Stimulated activated naive CD8-positive, alpha-beta T cell treated with anti-CD3 and anti-CD28 coated beads, Interleukin-15, Interleukin-2, amounts not matched to agents 100 ng/mL and 50 ng/mL, for 24 hours (primary cell): ENCODE results near the gene PBRM1.
"Not testable (repeated sequence)": the region's sequence is repeated elsewhere in the genome, so short reads cannot be mapped to it uniquely, and the experiment has no call there.

Experiments used
- H3K27ac Mint-ChIP-seq: one replicate; pipeline ENCODE4 v1.8.0; 2021; ENCODE audit warnings: mild to moderate bottlenecking, mixed read lengths
- H3K27me3 Mint-ChIP-seq: one replicate; pipeline ENCODE4 v1.8.0; 2021; ENCODE audit warnings: mixed read lengths
- H3K36me3 Mint-ChIP-seq: one replicate; pipeline ENCODE4 v1.8.0; 2021; ENCODE audit warnings: low read depth, mixed read lengths
- H3K4me1 Mint-ChIP-seq: one replicate; pipeline ENCODE4 v1.8.0; 2021; ENCODE audit warnings: low read depth, mixed read lengths
- H3K4me3 Mint-ChIP-seq: one replicate; pipeline ENCODE4 v1.8.0; 2021; ENCODE audit warnings: mild to moderate bottlenecking, mixed read lengths
- H3K9me3 Mint-ChIP-seq: one replicate; pipeline ENCODE4 v1.8.0; 2021; ENCODE audit warnings: mixed read lengths

PBRM1 gene

GRCh38 chr3:52534281-52535183, 151.2 kb downstream of the PBRM1 start:
- Mint-ChIP-seq H3K27me3 (no peaks in the 10 kb centered on the region), H3K4me3 (peak overlapping the region; percentile 79), H3K27ac (peak overlapping the region; percentile 80), H3K36me3 (peaks cover 25% of the 10 kb centered on the region), H3K4me1 (peaks cover 44% of the 10 kb centered on the region), H3K9me3 (no peaks in the 10 kb centered on the region)

GRCh38 chr3:52533623-52534280, 152.0 kb downstream of the PBRM1 start, which contains the start of gene NT5DC2:
Gene NT5DC2, minus strand, starts transcription at chr3:52533857. Its CDS starts 120 bp downstream, at chr3:52533737.
- H3K27me3 Mint-ChIP-seq: no peaks in the 10 kb centered on the region
- peaks cover 36% of the 10 kb centered on the region for H3K4me1 Mint-ChIP-seq
- peaks cover 20% of the 10 kb centered on the region for H3K36me3 Mint-ChIP-seq
- peak within 1 kb of the TSS; percentile 80 for H3K27ac Mint-ChIP-seq
- no peaks in the 10 kb centered on the region for H3K9me3 Mint-ChIP-seq
- H3K4me3 Mint-ChIP-seq: peak within 1 kb of the TSS; percentile 87

- H3K9me3 Mint-ChIP-seq: no peaks in the 10 kb centered on the region
- H3K27ac Mint-ChIP-seq: peak overlapping the region; percentile 45
- peak overlapping the region; percentile 87 for H3K4me3 Mint-ChIP-seq
- H3K36me3 Mint-ChIP-seq: peaks cover 16% of the 10 kb centered on the region
- H3K27me3 Mint-ChIP-seq: no peaks in the 10 kb centered on the region
- peaks cover 29% of the 10 kb centered on the region for H3K4me1 Mint-ChIP-seq
Observed at GRCh38 chr3:52532838-52533622, 152.7 kb downstream of the PBRM1 start.

GRCh38 chr3:52532517-52532837, 153.2 kb downstream of the PBRM1 start:
- Mint-ChIP-seq H3K36me3 (peaks cover 13% of the 10 kb centered on the region), H3K27me3 (no peaks in the 10 kb centered on the region)

GRCh38 chr3:52531860-52532516, 153.7 kb downstream of the PBRM1 start:
- Mint-ChIP-seq H3K4me3 (peak overlapping the region; percentile 87), H3K27me3 (no peaks in the 10 kb centered on the region), H3K27ac (no peak overlapping the region)

More at GRCh38 chr3:52532517-52532837, 153.2 kb downstream of the PBRM1 start:
- Mint-ChIP-seq H3K27ac (peak overlapping the region; percentile 45), H3K4me1 (peaks cover 23% of the 10 kb centered on the region), H3K9me3 (no peaks in the 10 kb centered on the region), H3K4me3 (peak overlapping the region; percentile 87)

GRCh38 chr3:52530918-52531826, 154.5 kb downstream of the PBRM1 start:
- H3K36me3 Mint-ChIP-seq: peaks cover 7% of the 10 kb centered on the region
- H3K27ac Mint-ChIP-seq: no peak overlapping the region
- H3K4me1 Mint-ChIP-seq: peaks cover 19% of the 10 kb centered on the region
- no peak overlapping the region for H3K4me3 Mint-ChIP-seq
- H3K27me3 Mint-ChIP-seq: no peaks in the 10 kb centered on the region
- no peaks in the 10 kb centered on the region for H3K9me3 Mint-ChIP-seq

More at GRCh38 chr3:52531860-52532516, 153.7 kb downstream of the PBRM1 start:
- H3K4me1 Mint-ChIP-seq: peaks cover 21% of the 10 kb centered on the region
- H3K36me3 Mint-ChIP-seq: peaks cover 11% of the 10 kb centered on the region
- no peaks in the 10 kb centered on the region for H3K9me3 Mint-ChIP-seq

- no peaks in the 10 kb centered on the region for H3K9me3 Mint-ChIP-seq
- H3K36me3 Mint-ChIP-seq: peaks cover 17% of the 10 kb centered on the region
- no peaks in the 10 kb centered on the region for H3K27me3 Mint-ChIP-seq
- H3K4me1 Mint-ChIP-seq: peaks cover 12% of the 10 kb centered on the region
- no peak overlapping the region for H3K4me3 Mint-ChIP-seq
- H3K27ac Mint-ChIP-seq: no peak overlapping the region
Observed at GRCh38 chr3:52529376-52530333, 156.1 kb downstream of the PBRM1 start.

- Mint-ChIP-seq H3K27ac (no peak overlapping the region), H3K4me1 (peaks cover 8% of the 10 kb centered on the region), H3K4me3 (no peak overlapping the region), H3K36me3 (peaks cover 24% of the 10 kb centered on the region), H3K9me3 (no peaks in the 10 kb centered on the region), H3K27me3 (no peaks in the 10 kb centered on the region)
Observed at GRCh38 chr3:52528586-52529375, 156.9 kb downstream of the PBRM1 start.

- peaks cover 24% of the 10 kb centered on the region for H3K36me3 Mint-ChIP-seq
- no peak overlapping the region for H3K27ac Mint-ChIP-seq
- H3K4me3 Mint-ChIP-seq: no peak overlapping the region
- no peaks in the 10 kb centered on the region for H3K27me3 Mint-ChIP-seq
- H3K4me1 Mint-ChIP-seq: peaks cover 8% of the 10 kb centered on the region
- no peaks in the 10 kb centered on the region for H3K9me3 Mint-ChIP-seq
Observed at GRCh38 chr3:52527732-52528585, 157.8 kb downstream of the PBRM1 start.

- H3K36me3 Mint-ChIP-seq: peaks cover 24% of the 10 kb centered on the region
- H3K9me3 Mint-ChIP-seq: no peaks in the 10 kb centered on the region
- H3K4me3 Mint-ChIP-seq: no peak overlapping the region
- no peaks in the 10 kb centered on the region for H3K27me3 Mint-ChIP-seq
- peaks cover 3% of the 10 kb centered on the region for H3K4me1 Mint-ChIP-seq
- no peak overlapping the region for H3K27ac Mint-ChIP-seq
Observed at GRCh38 chr3:52527039-52527731, 158.5 kb downstream of the PBRM1 start.

- not testable (repeated sequence) for H3K27ac Mint-ChIP-seq, H3K9me3 Mint-ChIP-seq, H3K4me3 Mint-ChIP-seq, H3K27me3 Mint-ChIP-seq, H3K4me1 Mint-ChIP-seq
- peaks cover 24% of the 10 kb centered on the region for H3K36me3 Mint-ChIP-seq
Observed at GRCh38 chr3:52526671-52527038, 159.1 kb downstream of the PBRM1 start.
